DND-41 (cell line): Measurements from ENCODE around the gene PRRC2A.
A peak's percentile ranks its signal among the peaks of the same experiment; 100 is the strongest.

Experiments used
- ATAC-seq: fragments of 200-7000 bp; cut with Tn5 transposase; 3 replicates; pipeline ENCODE4 v1.9.1; 2021; ENCODE audit warnings: low read depth; ENCODE audit not compliant: insufficient read depth
- DNase-seq: peaks from one replicate; pipeline ENCODE4 v3.0.0-alpha.2; 2020
- H2AFZ ChIP-seq: 2 replicates; pipeline ENCODE4 v1.6.0; 2012; ENCODE audit warnings: low read depth, low read length
- H3K27ac ChIP-seq: 2 replicates; pipeline ENCODE4 v1.5.1; 2012; ENCODE audit warnings: low read length, inconsistent platforms
- H3K27me3 ChIP-seq: fragments of 200-600 bp; sonication (generic); 2 replicates; pipeline ENCODE4 v1.6.0; 2012; ENCODE audit warnings: low read length, mild to moderate bottlenecking, inconsistent platforms; ENCODE audit not compliant: insufficient read depth, poor library complexity
- H3K36me3 ChIP-seq: 2 replicates; pipeline ENCODE4 v1.5.1; 2012; ENCODE audit warnings: low read length, inconsistent platforms; ENCODE audit not compliant: insufficient read depth
- H3K4me1 ChIP-seq: 2 replicates; pipeline ENCODE4 v1.5.1; 2012; ENCODE audit warnings: mild to moderate bottlenecking, low read length; ENCODE audit not compliant: insufficient read depth
- H3K4me2 ChIP-seq: 2 replicates; pipeline ENCODE4 v1.6.0; 2012; ENCODE audit warnings: mild to moderate bottlenecking, moderate library complexity, low read length, inconsistent platforms; ENCODE audit not compliant: insufficient read depth
- H3K4me3 ChIP-seq, 2 experiments: fragments of 200-600 bp in 1 of 2; shearing (Covaris generic) in 1 of 2; 2 replicates each; pipeline ENCODE4 v1.5.1; 2012 to 2016; ENCODE audit warnings: inconsistent platforms in 2 of 2, low read length in 2 of 2, mild to moderate bottlenecking in 2 of 2, low read depth in 1 of 2, moderate library complexity in 1 of 2
- H3K79me2 ChIP-seq: 2 replicates; pipeline ENCODE4 v1.6.0; 2012; ENCODE audit warnings: low read length, inconsistent platforms; ENCODE audit not compliant: insufficient read depth
- H3K9ac ChIP-seq: 2 replicates; pipeline ENCODE4 v1.6.0; 2012; ENCODE audit warnings: low read depth, mild to moderate bottlenecking, inconsistent platforms, low read length, moderate library complexity
- H3K9me3 ChIP-seq: 2 replicates; pipeline ENCODE4 v1.5.1; 2012; ENCODE audit warnings: low read length, moderate library complexity, mild to moderate bottlenecking, inconsistent platforms; ENCODE audit not compliant: insufficient read depth, severe bottlenecking
- H4K20me1 ChIP-seq: 2 replicates; pipeline ENCODE4 v1.6.0; 2012; ENCODE audit warnings: low read length; ENCODE audit not compliant: insufficient read depth
- CTCF ChIP-seq: IDR thresholded peaks from 2 replicates; pipeline ENCODE4 v1.5.1; 2012; ENCODE audit warnings: borderline replicate concordance, low read length, moderate library complexity, mild to moderate bottlenecking; ENCODE audit not compliant: poor library complexity, severe bottlenecking; ENCODE audit errors: extremely low read depth
- EZH2 ChIP-seq: IDR thresholded peaks from 3 replicates; pipeline ENCODE4 v1.6.1; 2012; ENCODE audit warnings: borderline replicate concordance, low read depth, mild to moderate bottlenecking, moderate library complexity, low read length, inconsistent platforms; ENCODE audit not compliant: severe bottlenecking

The PRRC2A gene

GRCh38 chr6:31631681-31632278 lies 11.3 kb downstream of the PRRC2A start:
- Histone ChIP-seq H3K27ac (no peak overlapping the region), H3K36me3 (peaks cover 100% of the 10 kb centered on the region), H4K20me1 (peaks cover 76% of the 10 kb centered on the region), H3K9me3 (no peaks in the 10 kb centered on the region), H3K4me2 (no peak overlapping the region), H3K79me2 (peaks cover 40% of the 10 kb centered on the region), H3K9ac (no peak overlapping the region), H3K27me3 (no peaks in the 10 kb centered on the region), H3K4me3 (no peak overlapping the region), H2AFZ (no peak overlapping the region), H3K4me1 (0 out of 2 replicates have a peak, but pooled peaks cover 4% of the 10 kb centered on the region)
- DNase-seq: no peak
- ATAC-seq: peak; percentile 8; the same call in 1 of the 3 replicates
- TF ChIP-seq CTCF (no peak), EZH2 (no peak)

GRCh38 chr6:31632279-31632946 lies 11.9 kb downstream of the PRRC2A start:
- DNase-seq: no peak
- Histone ChIP-seq H3K9me3 (no peaks in the 10 kb centered on the region), H4K20me1 (peaks cover 77% of the 10 kb centered on the region), H3K36me3 (peaks cover 99% of the 10 kb centered on the region), H3K9ac (peak overlapping the region; percentile 8; the same call in 1 of the 2 replicates), H3K27ac (peak overlapping the region; percentile 6; the same call in 1 of the 2 replicates), H3K79me2 (peaks cover 33% of the 10 kb centered on the region), H3K4me1 (0 out of 2 replicates have a peak, but pooled peaks cover 3% of the 10 kb centered on the region), H2AFZ (no peak overlapping the region), H3K4me2 (no peak overlapping the region), H3K27me3 (no peaks in the 10 kb centered on the region), H3K4me3 (no peak overlapping the region)
- no peak for TF ChIP-seq EZH2
- no peak for TF ChIP-seq CTCF
- 0 out of 3 replicates have a peak, but pooled peaks have one; percentile 4 for ATAC-seq

- no peaks in the 10 kb centered on the region for H3K4me1 ChIP-seq
- H3K36me3 ChIP-seq: peaks cover 97% of the 10 kb centered on the region
- H3K27ac ChIP-seq: no peak overlapping the region
- H3K27me3 ChIP-seq: no peaks in the 10 kb centered on the region
- H2AFZ ChIP-seq: no peak overlapping the region
- H3K4me2 ChIP-seq: no peak overlapping the region
- peaks cover 23% of the 10 kb centered on the region for H3K79me2 ChIP-seq
- H3K9ac ChIP-seq: no peak overlapping the region
- no peaks in the 10 kb centered on the region for H3K9me3 ChIP-seq
- no peak overlapping the region for H3K4me3 ChIP-seq
- no peak for DNase-seq
- peaks cover 67% of the 10 kb centered on the region for H4K20me1 ChIP-seq
- no peak for ATAC-seq
- TF ChIP-seq EZH2 (no peak), CTCF (no peak)
Measured at GRCh38 chr6:31633447-31633846, 12.9 kb downstream of the PRRC2A start.
